Immature natural killer cell (primary cell): Measurements from ENCODE around the gene ZNF160. TPM values are rescaled to one million over a fixed set of nuclear protein-coding genes. Genes with fewer than 3 reads are reported as not detected.
"Not testable (repeated sequence)": the region's sequence is repeated elsewhere in the genome, so short reads cannot be mapped to it uniquely, and the experiment has no call there.

Source experiments
- DNase-seq, 3 donors: peaks; one replicate each; pipeline ENCODE4 v3.0.0; 2022; ENCODE audit warnings: mixed read lengths in 1 of 3
- H3K27ac Mint-ChIP-seq, 6 donors: one replicate each; pipeline ENCODE4 v1.8.0; 2020; ENCODE audit warnings: mixed read lengths in 6 of 6, mild to moderate bottlenecking in 5 of 6, inconsistent platforms in 4 of 6, moderate library complexity in 3 of 6
- H3K27me3 Mint-ChIP-seq, 3 donors: one replicate each; pipeline ENCODE4 v1.8.0; 2020 to 2021; ENCODE audit warnings: low read depth in 3 of 3, mild to moderate bottlenecking in 3 of 3, mixed read lengths in 3 of 3, moderate library complexity in 3 of 3, inconsistent platforms in 1 of 3
- H3K36me3 Mint-ChIP-seq, 3 donors: one replicate each; pipeline ENCODE4 v1.8.0; 2020; ENCODE audit warnings: mixed read lengths in 3 of 3, inconsistent platforms in 2 of 3, mild to moderate bottlenecking in 2 of 3
- H3K4me1 Mint-ChIP-seq, 2 donors: one replicate each; pipeline ENCODE4 v1.8.0; 2020; ENCODE audit warnings: inconsistent platforms in 2 of 2, mild to moderate bottlenecking in 2 of 2, mixed read lengths in 2 of 2, moderate library complexity in 1 of 2
- H3K4me3 Mint-ChIP-seq, 5 donors: one replicate each; pipeline ENCODE4 v1.8.0; 2020; ENCODE audit warnings: mild to moderate bottlenecking in 5 of 5, mixed read lengths in 5 of 5, inconsistent platforms in 3 of 5, moderate library complexity in 3 of 5
- H3K9me3 Mint-ChIP-seq, 6 donors: one replicate each; pipeline ENCODE4 v1.8.0; 2020; ENCODE audit warnings: mild to moderate bottlenecking in 6 of 6, mixed read lengths in 6 of 6, inconsistent platforms in 4 of 6, moderate library complexity in 3 of 6
- polyA plus RNA-seq, 3 donors: library from polyadenylated mRNA; unstranded; fragments of 300-500 nt; fragmentation: Illumina TruSeq; gene quantifications; one replicate each; pipeline ENCODE4 v1.2.3, GENCODE V29; 2021

ZNF160 gene
- polyA plus RNA-seq, 3 donors from 2014 or later = 8.5 to 25.3 (median 13.9) TPM

DNA sequence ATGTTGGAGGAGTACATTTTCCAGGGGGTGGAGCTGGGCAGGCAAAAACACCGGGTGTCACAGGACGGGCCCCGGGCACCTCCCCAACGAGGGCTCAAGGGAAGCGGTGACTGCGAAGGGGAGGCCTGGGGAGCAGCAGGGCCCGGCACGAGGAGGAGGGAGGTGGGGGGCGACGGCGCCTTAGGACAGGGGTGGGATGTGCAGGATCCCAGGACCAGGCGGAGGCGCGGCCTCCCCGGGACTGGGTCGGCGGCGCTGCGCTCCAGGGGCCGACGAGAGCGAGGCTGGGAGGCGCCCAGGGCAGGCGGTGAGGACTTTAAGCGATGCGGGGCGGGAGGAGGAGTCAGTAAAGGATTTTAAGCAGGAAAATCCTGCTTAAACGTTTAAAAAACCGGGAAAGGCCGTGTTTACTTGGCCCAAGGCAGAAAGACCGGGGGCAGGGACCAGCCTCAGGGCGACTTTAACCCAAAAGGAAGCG is 427 bp downstream of the ZNF160 start:
- peaks cover 43 to 46% of the 10 kb centered on the region in 2 donors for H3K4me1 Mint-ChIP-seq
- peak overlapping the region; percentile 88 to 95 (median 91) for H3K4me3 Mint-ChIP-seq
- peaks cover 0 to under 1% (median 0%) of the 10 kb centered on the region in 6 donors for H3K9me3 Mint-ChIP-seq
- H3K36me3 Mint-ChIP-seq = peaks cover 3 to 19% (median 6%) of the 10 kb centered on the region in 3 donors
- peak; percentile 24 to 37 (median 33) for DNase-seq
- peaks cover 3 to 14% (median 9%) of the 10 kb centered on the region in 3 donors for H3K27me3 Mint-ChIP-seq
- peak overlapping the region; percentile 85 to 97 (median 94) for H3K27ac Mint-ChIP-seq

- peaks cover 46 to 48% of the 10 kb centered on the region in 2 donors for H3K4me1 Mint-ChIP-seq
- no peaks in the 10 kb centered on the region for H3K9me3 Mint-ChIP-seq
Observed at GRCh38 chr19:53102206-53102755, 941 bp downstream of the ZNF160 start.

GRCh38 chr19:53101518-53101917 is 1.7 kb downstream of the ZNF160 start:
- peak in 1 of 3 donors; percentile 4 for DNase-seq
- Mint-ChIP-seq H3K27me3 (peaks cover 3 to 14% (median 5%) of the 10 kb centered on the region in 3 donors), H3K36me3 (peaks cover 9 to 25% (median 12%) of the 10 kb centered on the region in 3 donors), H3K4me1 (peaks cover 46 to 52% of the 10 kb centered on the region in 2 donors), H3K4me3 (peak overlapping the region; percentile 88 to 95 (median 91)), H3K27ac (peak overlapping the region; percentile 85 to 97 (median 94)), H3K9me3 (no peaks in the 10 kb centered on the region)

More at GRCh38 chr19:53102206-53102755, 941 bp downstream of the ZNF160 start:
- DNase-seq = no peak
- H3K27me3 Mint-ChIP-seq = peaks cover 3 to 14% (median 7%) of the 10 kb centered on the region in 3 donors
- peaks cover 8 to 23% (median 11%) of the 10 kb centered on the region in 3 donors for H3K36me3 Mint-ChIP-seq
- peak overlapping the region; percentile 88 to 95 (median 91) for H3K4me3 Mint-ChIP-seq
- H3K27ac Mint-ChIP-seq = peak overlapping the region; percentile 85 to 97 (median 94)

- H3K27ac Mint-ChIP-seq, DNase-seq, H3K9me3 Mint-ChIP-seq, H3K4me3 Mint-ChIP-seq: not testable (repeated sequence)
- H3K36me3 Mint-ChIP-seq = peaks cover 12 to 28% (median 13%) of the 10 kb centered on the region in 3 donors
- H3K4me1 Mint-ChIP-seq = peaks cover 43 to 71% of the 10 kb centered on the region in 2 donors
- H3K27me3 Mint-ChIP-seq = peaks cover 3 to 13% (median 5%) of the 10 kb centered on the region in 3 donors
Observed at GRCh38 chr19:53098570-53098969, 4.7 kb downstream of the ZNF160 start.

DNA sequence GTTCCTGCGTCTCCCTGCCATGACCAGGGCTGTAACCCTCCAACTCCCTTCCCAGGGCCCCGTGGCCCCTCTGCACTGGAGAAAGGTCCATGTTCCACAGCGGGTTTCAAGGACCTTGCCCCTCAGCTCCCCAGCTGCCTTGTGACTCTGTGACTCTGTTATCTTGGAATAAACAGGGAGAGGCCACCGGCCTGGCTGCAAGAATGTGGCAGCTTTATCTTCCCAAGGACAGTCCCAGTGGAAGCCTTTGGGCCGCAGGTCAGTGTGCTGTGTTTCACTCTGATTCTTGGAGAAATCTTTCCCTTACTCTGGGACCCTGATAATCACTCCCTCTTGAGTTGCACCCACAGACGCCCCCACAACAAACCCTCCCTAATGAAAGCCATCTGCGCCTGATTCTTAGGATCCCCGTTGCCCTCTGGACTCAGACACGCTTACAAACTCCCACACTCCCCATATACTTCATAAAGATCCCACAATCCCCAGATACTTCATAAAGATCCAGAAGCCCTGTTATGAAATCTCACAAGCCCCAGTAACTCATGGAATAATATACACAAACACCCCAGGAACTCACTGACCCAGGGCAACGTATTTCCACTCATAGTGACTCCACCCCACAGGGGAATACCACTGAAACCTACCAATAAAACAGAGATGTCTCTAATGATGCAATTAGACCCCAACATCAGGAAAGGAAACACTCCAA is 6.1 kb downstream of the ZNF160 start:
- Mint-ChIP-seq H3K36me3 (peaks cover 12 to 36% (median 13%) of the 10 kb centered on the region in 3 donors), H3K4me1 (peaks cover 33 to 67% of the 10 kb centered on the region in 2 donors), H3K27ac (peak overlapping the region in 2 of 6 donors; percentile 9 to 56)
- not testable (repeated sequence) for H3K4me3 Mint-ChIP-seq, DNase-seq, H3K9me3 Mint-ChIP-seq, H3K27me3 Mint-ChIP-seq

DNA sequence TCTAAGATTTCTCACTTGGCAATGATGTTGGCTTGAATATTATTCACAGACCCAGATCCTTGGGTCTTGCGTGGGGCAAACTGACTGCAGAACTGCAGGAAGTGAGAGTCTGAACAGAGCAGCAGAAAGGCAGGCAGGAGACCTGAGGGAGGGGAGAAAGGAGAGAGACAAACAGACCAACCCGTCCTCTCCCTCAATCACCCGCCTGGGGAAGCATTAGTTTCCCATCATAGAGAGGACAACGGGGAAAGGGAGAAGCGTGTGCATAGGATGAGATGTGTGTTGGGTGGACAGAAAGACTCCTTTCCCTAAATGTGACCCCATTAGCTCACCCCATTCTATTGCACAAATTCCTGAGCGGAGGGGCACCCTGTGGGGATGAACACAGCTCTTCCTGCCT is 6.6 kb downstream of the ZNF160 start:
- Mint-ChIP-seq H3K36me3 (peaks cover 12 to 39% (median 13%) of the 10 kb centered on the region in 3 donors), H3K4me1 (peaks cover 27 to 62% of the 10 kb centered on the region in 2 donors)
- H3K4me3 Mint-ChIP-seq, H3K9me3 Mint-ChIP-seq, H3K27ac Mint-ChIP-seq, H3K27me3 Mint-ChIP-seq, DNase-seq: not testable (repeated sequence)

DNA sequence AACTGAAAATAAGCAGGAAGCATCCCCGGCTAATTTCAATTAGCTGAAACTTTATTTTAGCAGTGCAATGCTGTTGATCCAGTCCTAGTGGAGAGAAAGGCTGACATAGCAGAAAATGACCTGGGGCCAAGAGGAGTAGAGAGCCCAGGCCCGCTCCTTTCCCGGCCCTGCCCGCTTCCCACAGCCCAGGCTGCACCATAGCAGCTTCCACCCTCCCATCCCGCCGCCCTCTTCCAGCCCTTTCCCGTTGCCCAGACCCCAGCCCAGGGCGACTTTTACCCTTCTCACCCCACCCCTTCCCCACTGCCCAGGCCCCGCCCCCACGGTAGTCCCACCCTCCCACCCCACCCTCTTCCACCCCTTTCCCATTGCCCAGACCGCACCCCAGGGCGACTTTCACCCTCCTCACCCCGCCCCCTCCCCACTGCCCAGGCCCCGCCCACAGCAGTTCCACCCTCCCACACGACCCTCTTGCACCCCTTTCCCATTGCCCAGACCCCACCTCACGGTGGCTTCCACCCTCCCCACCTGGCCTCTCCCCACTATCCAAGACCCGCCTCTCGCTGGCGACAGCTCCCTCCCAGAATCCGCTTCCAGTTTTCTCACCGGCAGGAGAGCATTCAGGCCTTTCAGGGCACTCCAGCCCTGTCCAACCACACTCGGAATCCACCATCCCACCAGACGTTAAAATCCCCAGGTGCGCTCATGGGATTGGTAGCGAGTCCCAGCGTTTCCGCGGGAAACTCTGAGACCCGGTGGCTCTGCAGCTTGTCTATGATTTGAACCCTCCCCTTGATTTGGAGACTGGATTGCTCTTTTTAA is 8.3 kb downstream of the ZNF160 start:
- Mint-ChIP-seq H3K27ac (peak overlapping the region in 2 of 6 donors; percentile 49 to 58), H3K36me3 (peaks cover 18 to 47% (median 22%) of the 10 kb centered on the region in 3 donors), H3K4me1 (peaks cover 21 to 56% of the 10 kb centered on the region in 2 donors), H3K4me3 (no peak overlapping the region), H3K27me3 (peaks cover 0 to 5% (median 0%) of the 10 kb centered on the region in 3 donors), H3K9me3 (no peaks in the 10 kb centered on the region)
- DNase-seq = no peak

DNA sequence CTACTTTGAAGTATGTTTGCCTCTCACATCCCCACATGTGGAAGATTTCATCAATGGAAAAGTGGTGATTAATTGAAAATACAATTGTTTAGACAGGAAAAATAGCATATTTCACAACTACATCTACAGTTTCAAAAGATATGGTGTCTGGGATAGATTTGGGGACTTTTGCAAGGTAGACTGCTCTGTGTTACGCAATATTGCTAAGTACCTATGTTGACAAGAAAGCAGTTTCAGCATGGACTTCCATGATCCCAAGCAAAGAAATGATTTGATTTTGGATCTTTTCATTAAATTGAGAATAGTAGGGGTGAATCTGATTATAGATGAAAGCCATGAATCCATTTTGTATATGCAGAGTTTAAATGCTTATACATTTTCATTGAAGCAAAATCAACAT is 10.5 kb downstream of the ZNF160 start:
- H3K4me1 Mint-ChIP-seq = peaks cover 5 to 34% of the 10 kb centered on the region in 2 donors
- no peaks in the 10 kb centered on the region for H3K9me3 Mint-ChIP-seq
- H3K4me3 Mint-ChIP-seq = no peak overlapping the region
- no peak for DNase-seq
- H3K27ac Mint-ChIP-seq = no peak overlapping the region
- H3K36me3 Mint-ChIP-seq = peaks cover 23 to 47% (median 27%) of the 10 kb centered on the region in 3 donors
- peaks cover 0 to 3% (median 2%) of the 10 kb centered on the region in 3 donors for H3K27me3 Mint-ChIP-seq

DNA sequence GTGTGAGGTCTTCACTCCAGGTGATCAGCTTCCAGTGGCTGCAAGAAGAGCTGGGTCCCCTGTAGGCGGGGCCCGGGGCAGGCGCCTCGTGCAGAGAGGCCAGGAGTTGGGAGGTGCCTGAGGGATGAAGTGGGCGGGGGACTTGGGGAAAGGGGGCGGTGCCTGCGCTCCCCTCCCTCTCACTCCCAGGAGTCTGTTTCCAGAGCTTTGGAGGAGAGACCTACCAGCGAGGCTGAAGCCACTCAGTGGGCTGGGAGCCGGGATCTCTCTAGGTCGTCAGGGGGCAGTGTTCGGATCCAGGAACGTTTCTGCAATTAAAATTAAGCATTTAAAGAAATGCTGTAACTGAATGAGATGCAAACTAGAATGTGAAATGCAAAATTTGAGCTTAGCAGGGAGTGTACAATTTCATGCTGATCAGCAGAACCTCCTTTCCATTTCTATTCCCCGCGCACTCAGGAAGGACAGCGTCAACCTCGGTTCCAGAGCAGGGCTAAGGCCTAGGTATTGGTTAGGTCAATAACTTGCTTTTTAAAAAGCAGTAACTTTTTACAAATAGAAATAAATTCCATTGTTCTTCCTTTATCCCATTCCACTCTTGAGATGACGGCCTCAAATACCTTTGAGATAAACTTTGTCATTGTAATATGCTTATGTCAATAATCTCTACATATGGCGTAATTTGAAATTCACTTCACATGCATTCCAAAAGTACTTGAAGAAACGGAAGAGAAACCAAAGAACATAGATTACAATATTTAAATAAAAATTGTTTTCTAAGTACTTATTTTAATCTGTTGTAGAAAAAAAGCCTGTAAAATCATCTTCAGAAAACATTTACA is 11.6 kb downstream of the ZNF160 start:
- peaks cover 0 to 3% (median 2%) of the 10 kb centered on the region in 3 donors for H3K27me3 Mint-ChIP-seq
- H3K27ac Mint-ChIP-seq = no peak overlapping the region
- peaks cover 5 to 33% of the 10 kb centered on the region in 2 donors for H3K4me1 Mint-ChIP-seq
- DNase-seq = no peak
- H3K4me3 Mint-ChIP-seq = no peak overlapping the region
- peaks cover 17 to 49% (median 26%) of the 10 kb centered on the region in 3 donors for H3K36me3 Mint-ChIP-seq
- no peaks in the 10 kb centered on the region for H3K9me3 Mint-ChIP-seq

GRCh38 chr19:53088091-53088490 is 15.1 kb downstream of the ZNF160 start:
- H3K27me3 Mint-ChIP-seq = peaks cover 0 to 2% (median 1%) of the 10 kb centered on the region in 3 donors
- H3K27ac Mint-ChIP-seq = peak overlapping the region in 2 of 6 donors; percentile 1 to 11
- H3K36me3 Mint-ChIP-seq = peaks cover 39 to 72% (median 40%) of the 10 kb centered on the region in 3 donors
- H3K4me1 Mint-ChIP-seq = peaks cover 1 to 17% of the 10 kb centered on the region in 2 donors
- no peaks in the 10 kb centered on the region for H3K9me3 Mint-ChIP-seq
- no peak overlapping the region for H3K4me3 Mint-ChIP-seq
- DNase-seq = no peak

- Mint-ChIP-seq H3K9me3 (no peaks in the 10 kb centered on the region), H3K36me3 (peaks cover 42 to 77% (median 49%) of the 10 kb centered on the region in 3 donors), H3K4me1 (peaks cover 1 to 10% of the 10 kb centered on the region in 2 donors), H3K4me3 (no peak overlapping the region), H3K27ac (peak overlapping the region in 5 of 6 donors; percentile 19 to 73 (median 56)), H3K27me3 (peaks cover 0 to 2% (median 1%) of the 10 kb centered on the region in 3 donors)
- DNase-seq = no peak
Observed at GRCh38 chr19:53086949-53087348, 16.3 kb downstream of the ZNF160 start.

GRCh38 chr19:53085496-53085895 is 17.7 kb downstream of the ZNF160 start:
- H3K27me3 Mint-ChIP-seq = peaks cover 1 to 2% (median 2%) of the 10 kb centered on the region in 3 donors
- H3K4me1 Mint-ChIP-seq = peaks cover 1 to 10% of the 10 kb centered on the region in 2 donors
- H3K27ac Mint-ChIP-seq = no peak overlapping the region
- H3K9me3 Mint-ChIP-seq = peaks cover 0 to 14% (median 2%) of the 10 kb centered on the region in 6 donors
- no peak overlapping the region for H3K4me3 Mint-ChIP-seq
- no peak for DNase-seq
- H3K36me3 Mint-ChIP-seq = peaks cover 54 to 84% (median 59%) of the 10 kb centered on the region in 3 donors
